SK-N-SH (cell line): ENCODE data around the gene POLA1.

Experiments used
- CTCF ChIP-seq: fragments of 200-600 bp; sonication (generic); IDR thresholded peaks from 2 replicates; pipeline ENCODE4 v1.6.1; 2017; ENCODE audit warnings: antibody characterized with exemption, mild to moderate bottlenecking, moderate library complexity
- IRF3 ChIP-seq: fragments of 150-350 bp; IDR thresholded peaks from 2 replicates; pipeline ENCODE4 v1.6.1; 2016; ENCODE audit warnings: mild to moderate bottlenecking, low read depth, low read length
- RXRA ChIP-seq: IDR thresholded peaks from 2 replicates; pipeline ENCODE4 v1.4.0; 2012; ENCODE audit warnings: low read depth, mild to moderate bottlenecking, borderline replicate concordance
- SIN3A ChIP-seq: IDR thresholded peaks from 2 replicates; pipeline ENCODE4 v1.6.1; 2012; ENCODE audit warnings: low read depth, mild to moderate bottlenecking, low read length, moderate library complexity, borderline replicate concordance
- TEAD4 ChIP-seq: IDR thresholded peaks from 2 replicates; pipeline ENCODE4 v1.4.0; 2012; ENCODE audit warnings: mild to moderate bottlenecking, borderline replicate concordance; ENCODE audit not compliant: insufficient read depth

DNA sequence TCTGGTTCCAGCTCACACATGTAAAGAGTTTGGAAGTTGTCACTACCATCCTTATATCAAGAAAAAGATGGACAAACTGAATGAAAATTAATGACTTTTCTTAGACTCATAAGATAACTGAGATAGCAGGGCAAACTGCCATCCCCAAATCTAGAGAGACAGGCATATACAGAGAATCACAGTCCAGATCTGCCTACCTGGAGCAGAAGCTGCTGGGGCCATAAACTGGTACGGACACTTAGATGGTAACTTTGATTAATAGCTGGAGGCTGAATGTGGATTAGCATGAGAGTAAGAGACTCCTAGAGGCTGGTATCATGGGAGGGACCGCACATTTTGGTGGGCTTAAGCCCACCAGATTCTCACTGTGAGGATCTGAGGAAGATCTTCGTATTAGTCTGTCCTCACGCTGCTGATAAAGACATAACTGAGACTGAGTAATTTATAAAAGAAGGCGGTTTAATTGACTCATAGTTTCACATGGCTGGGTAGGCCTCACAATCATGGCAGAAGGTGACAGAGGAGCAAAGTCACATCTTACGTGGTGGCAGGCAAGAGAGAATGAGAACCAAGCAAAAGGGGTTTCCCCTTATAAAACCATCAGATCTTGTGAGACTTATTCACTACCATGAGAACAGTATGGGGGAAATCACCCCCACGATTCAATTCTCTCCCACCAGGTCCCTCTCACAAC, 10.8 kb upstream of the POLA1 start:
- TF ChIP-seq CTCF, result no peak
- TF ChIP-seq TEAD4, result no peak
- TF ChIP-seq SIN3A, result no peak
- TF ChIP-seq IRF3, result no peak
- no peak for TF ChIP-seq RXRA
